GM18867 (cell line): ENCODE measurements around the gene PTAFR.
A peak's percentile ranks its signal among the peaks of the same experiment; 100 is the strongest.

Experiments
- ATAC-seq: cut with Tn5 transposase; IDR thresholded peaks from one replicate; pipeline ENCODE4 v1.9.1; 2021; ENCODE audit warnings: mild to moderate bottlenecking, moderate library complexity; ENCODE audit not compliant: unreplicated experiment

PTAFR gene

DNA sequence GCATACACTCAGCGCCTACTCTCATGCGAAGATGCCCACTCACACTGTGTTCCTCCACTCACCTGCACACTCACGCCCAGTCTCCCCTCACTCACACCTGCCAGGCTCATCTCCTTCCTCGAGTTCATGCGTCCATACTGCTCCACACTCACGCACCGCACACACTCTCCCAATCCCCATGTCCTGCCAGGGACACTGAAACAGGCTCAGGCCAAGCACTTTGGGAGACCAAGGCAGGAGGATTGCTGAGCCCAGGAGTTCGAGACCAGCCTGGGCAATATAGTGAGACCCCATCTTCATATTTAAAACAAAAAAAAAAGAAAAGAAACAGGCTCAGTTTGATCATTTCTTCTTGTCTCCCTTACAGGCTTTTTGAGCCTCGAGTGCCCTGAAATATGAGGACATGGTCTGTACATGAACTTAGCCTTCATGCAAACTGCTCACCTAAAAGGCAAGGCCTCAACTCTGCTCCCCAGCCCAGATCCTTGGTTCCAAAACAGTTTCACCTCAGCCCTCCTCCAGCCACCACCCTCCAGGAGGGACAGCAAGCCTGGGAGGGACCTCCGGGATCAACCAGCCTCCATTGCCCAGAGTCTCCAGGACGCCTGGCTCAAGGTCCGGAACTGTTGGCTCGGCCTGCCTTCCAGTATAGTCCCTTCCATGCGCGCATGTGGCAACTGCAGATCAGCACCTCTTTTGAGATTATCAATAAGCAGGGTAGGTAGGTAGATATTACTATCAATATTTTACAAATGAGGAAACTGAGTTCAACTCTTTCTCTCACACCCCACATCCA is 2.4 kb upstream of the PTAFR start:
- no peak for ATAC-seq

- ATAC-seq: no peak
These were observed 470 bp downstream of the PTAFR start for GRCh38 chr1:28175955-28176485.

GRCh38 chr1:28173980-28174297 is 2.6 kb downstream of the PTAFR start:
- no peak for ATAC-seq

GRCh38 chr1:28173151-28173979 is 3.1 kb downstream of the PTAFR start:
- ATAC-seq: no peak

DNA sequence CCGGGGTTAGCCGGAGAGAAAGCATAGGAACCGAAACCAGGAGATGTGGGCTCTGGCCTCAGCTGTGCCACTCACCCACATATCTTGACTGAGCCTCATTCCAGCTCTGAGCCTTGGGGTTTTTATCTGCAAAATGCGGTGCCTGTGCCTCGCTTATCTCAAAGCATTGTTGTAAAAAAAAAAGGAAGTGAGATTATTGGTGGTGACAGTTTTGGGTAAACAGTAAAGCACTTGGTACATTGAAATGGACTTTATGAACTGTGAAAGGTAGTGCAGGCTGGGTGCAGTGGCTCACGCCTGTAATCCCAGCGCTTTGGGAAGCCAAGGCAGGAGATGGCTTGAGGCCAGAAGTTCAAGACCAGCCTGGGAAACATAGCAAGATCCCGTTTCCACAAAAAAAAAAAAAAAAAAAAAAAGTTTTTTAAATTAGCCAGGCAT is 3.8 kb downstream of the PTAFR start:
- peak; percentile 57 for ATAC-seq

GRCh38 chr1:28171246-28171645 is 5.2 kb downstream of the PTAFR start:
- no peak for ATAC-seq

GRCh38 chr1:28170001-28170596 is 6.4 kb downstream of the PTAFR start:
- no peak for ATAC-seq

DNA sequence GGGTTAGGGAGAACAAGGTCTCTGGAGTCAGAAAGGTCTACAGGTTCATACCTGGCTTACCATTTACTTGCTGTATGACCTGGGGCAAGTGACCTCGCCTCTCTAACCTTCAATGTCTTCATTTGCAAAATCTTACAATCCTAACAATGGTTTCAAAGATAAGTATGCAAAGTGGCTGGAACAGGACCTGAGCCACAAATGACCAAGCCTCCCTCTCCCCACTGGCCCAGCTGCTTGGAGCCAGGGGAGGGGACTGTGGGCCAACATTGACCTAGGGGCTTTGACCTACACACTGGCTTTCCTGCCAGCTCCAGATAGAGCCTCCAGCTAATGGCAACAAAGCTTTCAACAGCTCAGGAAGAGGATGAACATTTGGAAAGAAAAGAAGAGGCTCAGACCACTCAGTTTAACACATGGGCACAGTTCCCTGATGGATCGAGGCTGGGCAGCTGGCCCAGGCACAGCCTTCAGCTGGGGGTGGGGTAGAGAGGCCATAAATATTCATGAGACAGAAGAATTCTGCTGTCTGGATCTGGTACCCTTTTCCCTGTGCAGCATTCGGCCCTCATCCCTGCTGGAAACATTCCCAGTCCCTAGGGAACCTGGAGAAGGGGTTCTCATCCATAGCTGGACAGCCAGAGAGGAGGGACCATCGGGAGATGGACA is 12.9 kb downstream of the PTAFR start:
- no peak for ATAC-seq

- no peak for ATAC-seq
These were observed 14.3 kb downstream of the PTAFR start for GRCh38 chr1:28162151-28162550.

- no peak for ATAC-seq
These were observed 14.7 kb downstream of the PTAFR start for GRCh38 chr1:28161751-28162150.

GRCh38 chr1:28160782-28161266 is 15.7 kb downstream of the PTAFR start:
- ATAC-seq: no peak

GRCh38 chr1:28159680-28160079 is 16.8 kb downstream of the PTAFR start:
- no peak for ATAC-seq

DNA sequence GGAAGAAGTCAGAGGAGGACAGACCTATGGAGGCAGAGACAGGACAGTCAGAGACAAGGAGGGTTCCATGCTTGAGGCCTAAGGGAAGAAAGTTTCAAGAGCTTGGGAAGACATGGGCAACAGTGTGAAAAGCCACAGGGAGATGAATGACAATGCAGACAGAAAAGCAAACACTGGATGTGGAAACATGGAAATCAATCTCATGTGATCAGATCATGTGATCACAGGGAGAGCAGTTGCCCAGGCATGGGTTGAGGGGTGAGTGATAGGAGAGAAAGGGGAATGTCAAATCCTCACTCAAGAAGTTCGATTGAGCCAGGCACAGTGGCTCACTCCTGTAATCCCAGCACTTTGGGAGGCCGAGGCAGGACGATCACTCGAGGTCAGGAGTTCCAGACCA is 17.2 kb downstream of the PTAFR start:
- no peak for ATAC-seq

- no peak for ATAC-seq
These were observed 18.6 kb downstream of the PTAFR start for GRCh38 chr1:28157894-28158293.

DNA sequence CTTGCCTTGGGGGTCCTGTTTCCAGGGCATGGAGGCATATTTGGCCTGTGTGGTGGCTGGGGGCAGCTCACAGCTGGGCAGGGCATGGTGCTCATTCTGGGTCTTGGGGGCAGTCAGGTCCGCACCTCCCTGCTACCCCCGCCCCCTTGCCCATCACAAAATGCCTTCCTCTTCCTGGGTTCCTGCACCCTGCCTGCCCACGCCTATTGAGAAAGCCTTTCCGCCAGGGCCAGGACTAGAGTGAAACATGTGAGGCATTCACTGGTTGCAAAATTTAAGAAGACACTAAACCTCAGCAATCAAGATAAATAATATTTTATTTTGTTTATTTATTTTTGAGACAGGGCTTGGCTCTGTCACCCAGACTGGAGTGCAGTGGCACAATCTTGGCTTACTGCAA is 19.7 kb downstream of the PTAFR start:
- no peak for ATAC-seq

DNA sequence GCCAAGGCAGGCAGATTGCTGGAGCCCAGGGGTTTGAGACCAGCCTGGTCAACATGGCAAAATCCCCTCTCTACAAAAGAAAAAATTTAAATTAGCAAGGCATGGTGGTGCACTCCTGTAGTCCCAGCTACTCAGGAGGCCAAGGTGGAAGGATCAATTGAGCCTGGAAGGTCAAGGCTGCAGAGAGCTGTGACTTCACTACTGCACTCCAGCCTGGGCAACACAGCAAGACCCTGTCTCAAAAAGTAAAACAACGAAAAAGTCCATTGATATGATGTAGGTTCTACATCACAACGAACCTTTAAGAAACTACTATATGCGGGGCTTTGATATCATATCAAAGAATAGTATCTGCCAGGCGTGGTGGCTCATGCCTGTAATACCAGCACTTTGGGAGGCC is 20.9 kb downstream of the PTAFR start:
- ATAC-seq: no peak

DNA sequence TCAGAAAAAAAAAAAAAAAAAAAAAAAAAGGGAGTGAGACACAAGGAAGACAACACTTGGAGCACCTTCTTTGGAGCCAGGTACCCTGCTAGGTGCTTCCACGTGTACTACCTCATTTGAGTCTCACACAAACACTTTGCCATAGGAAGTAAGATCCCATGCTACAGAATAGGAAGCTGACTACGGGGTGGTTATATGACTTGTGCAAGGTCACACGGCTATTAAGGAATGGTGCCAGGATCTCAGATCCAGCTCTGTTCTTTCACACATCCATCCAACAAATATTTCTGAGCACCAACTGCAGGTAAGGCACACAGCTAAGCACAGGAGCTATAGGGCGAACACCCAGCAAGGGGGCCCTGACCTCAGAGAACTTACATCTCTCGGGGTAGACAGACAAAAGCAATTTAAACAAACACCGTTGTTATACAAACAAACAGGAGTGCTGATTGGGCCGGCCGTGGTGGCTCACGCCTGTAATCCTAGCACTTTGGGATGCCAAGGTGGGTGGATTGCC is 22.4 kb downstream of the PTAFR start:
- ATAC-seq: no peak

DNA sequence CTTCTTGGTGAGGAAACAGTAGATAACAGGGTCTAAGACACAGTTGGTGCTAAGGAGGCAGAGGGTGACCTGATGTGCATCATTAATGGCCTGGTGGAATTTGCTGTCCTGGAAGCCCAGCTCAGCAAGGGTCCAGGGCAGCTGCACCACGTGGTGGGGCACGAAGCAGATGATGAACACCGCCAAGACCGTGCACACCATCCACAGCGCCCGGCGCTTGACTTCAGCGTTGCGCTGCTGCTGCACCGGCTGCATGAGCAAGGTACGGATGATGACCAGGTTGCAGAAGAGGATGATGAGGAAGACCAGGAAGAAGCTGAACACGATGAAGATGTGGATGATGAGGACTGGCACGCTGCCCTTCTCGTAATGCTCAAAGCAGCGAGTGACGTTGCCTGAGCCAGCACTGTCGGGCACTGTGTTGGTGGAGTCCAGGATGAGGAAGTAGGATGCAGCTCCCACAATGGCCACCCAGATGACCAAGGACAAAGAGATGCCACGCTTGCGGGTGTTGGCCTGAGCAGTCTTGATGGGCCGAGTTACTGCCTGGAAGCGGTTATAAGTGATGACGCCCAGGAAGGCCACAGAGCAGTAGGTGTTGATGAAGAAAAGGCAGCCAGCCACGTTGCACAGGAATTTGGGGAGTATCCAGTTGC is 26.2 kb downstream of the PTAFR start:
- ATAC-seq: no peak

DNA sequence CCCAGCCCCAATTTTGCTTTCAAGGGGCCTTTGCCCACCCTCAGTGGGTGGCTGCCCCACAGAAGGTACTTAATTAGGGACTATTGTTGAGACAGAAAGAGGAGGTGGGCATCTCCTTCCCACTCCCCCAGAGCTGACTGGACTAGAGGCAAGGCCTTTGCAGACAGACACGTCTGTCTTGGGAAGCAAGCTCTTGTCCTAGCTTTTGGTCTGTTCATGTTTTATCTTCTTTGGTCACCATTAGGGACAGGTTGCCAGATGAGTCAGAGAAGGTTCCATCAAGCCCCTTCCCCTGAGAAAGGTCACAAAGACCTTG is 27.7 kb downstream of the PTAFR start:
- no peak for ATAC-seq
